Esophagus (tissue), 2 donors: ENCODE data around the gene FAM186B. TPM values are rescaled to one million over a fixed set of nuclear protein-coding genes. Genes with fewer than 3 reads are reported as not detected.

ENCODE experiments used
- H3K27ac ChIP-seq, 2 donors: one replicate each; pipeline ENCODE4 v1.5.1; 2013; ENCODE audit warnings: low read depth in 2 of 2, mild to moderate bottlenecking in 2 of 2, inconsistent platforms in 1 of 2, low read length in 1 of 2, moderate library complexity in 1 of 2
- H3K27me3 ChIP-seq, 2 donors: one replicate each; pipeline ENCODE4 v1.6.1; 2013; ENCODE audit warnings: low read length in 2 of 2, control low read depth in 1 of 2, mild to moderate bottlenecking in 1 of 2; ENCODE audit not compliant: insufficient read depth in 2 of 2, control insufficient read depth in 1 of 2
- H3K36me3 ChIP-seq, 2 donors: one replicate each; pipeline ENCODE4 v1.6.1; 2013; ENCODE audit warnings: low read length in 1 of 2; ENCODE audit not compliant: control insufficient read depth in 2 of 2, insufficient read depth in 2 of 2
- H3K4me1 ChIP-seq, 2 donors: one replicate each; pipeline ENCODE4 v1.6.1; 2013; ENCODE audit warnings: low read length in 1 of 2; ENCODE audit not compliant: control insufficient read depth in 2 of 2, insufficient read depth in 2 of 2
- H3K4me3 ChIP-seq, 2 donors: one replicate each; pipeline ENCODE4 v1.5.1; 2013; ENCODE audit warnings: low read length in 2 of 2, mild to moderate bottlenecking in 2 of 2, low read depth in 1 of 2, moderate library complexity in 1 of 2
- H3K9me3 ChIP-seq, 2 donors: one replicate each; pipeline ENCODE4 v1.6.1; 2013; ENCODE audit warnings: mild to moderate bottlenecking in 2 of 2, low read depth in 1 of 2, low read length in 1 of 2, moderate library complexity in 1 of 2; ENCODE audit not compliant: control insufficient read depth in 2 of 2, insufficient read depth in 1 of 2
- WGBS, 2 donors: extraction: QIAGEN DNeasy Blood & Tissue Kit; methylation state at CpG; one replicate each; pipeline ENCODE4 v1.1.7; 2013; 5-methylcytosine and 5-hydroxymethylcytosine counted together
- polyA plus RNA-seq, 2 donors: library from polyadenylated mRNA; stranded (reverse); fragments of 200-250 nt; gene quantifications; one replicate each; pipeline ENCODE4 v1.2.3, GENCODE V29; 2013
- donor health status: healthy with polysubstance abuse.
- donor health status: Bipolar disorder and iron deficiency.

The FAM186B gene
- polyA plus RNA-seq, 2 donors, result 0.08 to 0.09 TPM

DNA sequence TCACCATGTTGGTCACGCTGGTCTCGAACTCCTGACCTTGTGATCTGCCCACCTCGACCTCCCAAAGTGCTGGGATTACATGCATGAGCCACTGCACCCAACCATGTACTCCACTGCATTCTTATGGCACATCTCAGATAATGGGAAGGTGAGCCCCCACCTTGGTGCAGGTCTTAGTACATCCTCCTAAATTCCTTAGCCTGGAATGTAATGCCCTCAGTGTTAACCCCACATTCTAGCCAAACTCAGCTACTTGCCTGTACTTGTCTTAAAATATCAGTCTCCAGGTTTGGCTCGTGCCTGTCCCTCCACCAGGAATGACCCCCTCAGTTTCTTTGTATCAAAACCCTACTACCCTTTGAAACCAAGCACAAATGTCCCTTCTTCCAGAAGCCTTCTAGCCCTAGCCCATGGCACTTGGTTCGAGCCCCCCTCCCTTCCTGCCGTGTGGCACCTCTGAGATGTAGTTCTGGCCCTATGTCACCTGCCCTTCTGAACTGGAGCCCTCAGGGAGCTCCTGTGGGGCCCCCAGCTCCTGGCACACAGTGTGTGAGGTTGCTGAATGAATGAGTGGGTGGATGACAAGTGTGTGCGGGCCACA lies 58.2 kb downstream of the FAM186B start:
- no peaks in the 10 kb centered on the region for H3K36me3 ChIP-seq
- 64 to 74% methylated on average over 7 of the region's 7 CpGs for WGBS, 2 donors
- H3K27me3 ChIP-seq, result no peaks in the 10 kb centered on the region
- H3K27ac ChIP-seq, result no peak overlapping the region
- no peak overlapping the region for H3K4me3 ChIP-seq
- no peaks in the 10 kb centered on the region for H3K9me3 ChIP-seq
- H3K4me1 ChIP-seq, result peaks cover 0 to 11% of the 10 kb centered on the region in 2 donors

DNA sequence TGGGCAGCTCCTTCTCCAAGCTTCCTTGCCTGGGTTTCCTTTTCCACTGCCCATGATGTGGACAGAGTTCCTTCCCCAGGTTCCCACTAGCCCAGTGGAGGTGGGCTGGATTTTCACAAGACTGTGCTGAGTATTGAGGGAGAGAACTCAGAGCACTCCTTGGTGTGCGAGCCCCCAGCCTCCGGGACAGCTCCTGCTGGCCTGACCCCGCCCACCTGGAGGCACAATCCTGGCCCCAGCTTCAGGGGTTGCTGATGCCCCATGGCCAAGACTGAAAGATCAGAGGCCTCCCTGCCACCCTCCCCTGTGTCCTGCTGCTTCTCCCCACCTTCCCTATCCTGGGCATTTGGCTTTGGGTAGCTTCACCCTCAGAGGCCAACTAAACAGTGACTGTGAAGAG lies 59.0 kb downstream of the FAM186B start:
- no peaks in the 10 kb centered on the region for H3K27me3 ChIP-seq
- 64 to 83% methylated on average over 3 of the region's 3 CpGs for WGBS, 2 donors
- peaks cover 0 to 11% of the 10 kb centered on the region in 2 donors for H3K4me1 ChIP-seq
- H3K27ac ChIP-seq, result no peak overlapping the region
- no peaks in the 10 kb centered on the region for H3K9me3 ChIP-seq
- H3K4me3 ChIP-seq, result no peak overlapping the region
- H3K36me3 ChIP-seq, result no peaks in the 10 kb centered on the region

GRCh38 chr12:49545815-49546214 lies 59.6 kb downstream of the FAM186B start:
- Histone ChIP-seq H3K27ac (no peak overlapping the region), H3K27me3 (no peaks in the 10 kb centered on the region), H3K9me3 (no peaks in the 10 kb centered on the region), H3K4me3 (no peak overlapping the region), H3K4me1 (peaks cover 0 to 11% of the 10 kb centered on the region in 2 donors), H3K36me3 (no peaks in the 10 kb centered on the region)
- WGBS, 2 donors, result 83 to 84% methylated on average over 4 of the region's 4 CpGs

DNA sequence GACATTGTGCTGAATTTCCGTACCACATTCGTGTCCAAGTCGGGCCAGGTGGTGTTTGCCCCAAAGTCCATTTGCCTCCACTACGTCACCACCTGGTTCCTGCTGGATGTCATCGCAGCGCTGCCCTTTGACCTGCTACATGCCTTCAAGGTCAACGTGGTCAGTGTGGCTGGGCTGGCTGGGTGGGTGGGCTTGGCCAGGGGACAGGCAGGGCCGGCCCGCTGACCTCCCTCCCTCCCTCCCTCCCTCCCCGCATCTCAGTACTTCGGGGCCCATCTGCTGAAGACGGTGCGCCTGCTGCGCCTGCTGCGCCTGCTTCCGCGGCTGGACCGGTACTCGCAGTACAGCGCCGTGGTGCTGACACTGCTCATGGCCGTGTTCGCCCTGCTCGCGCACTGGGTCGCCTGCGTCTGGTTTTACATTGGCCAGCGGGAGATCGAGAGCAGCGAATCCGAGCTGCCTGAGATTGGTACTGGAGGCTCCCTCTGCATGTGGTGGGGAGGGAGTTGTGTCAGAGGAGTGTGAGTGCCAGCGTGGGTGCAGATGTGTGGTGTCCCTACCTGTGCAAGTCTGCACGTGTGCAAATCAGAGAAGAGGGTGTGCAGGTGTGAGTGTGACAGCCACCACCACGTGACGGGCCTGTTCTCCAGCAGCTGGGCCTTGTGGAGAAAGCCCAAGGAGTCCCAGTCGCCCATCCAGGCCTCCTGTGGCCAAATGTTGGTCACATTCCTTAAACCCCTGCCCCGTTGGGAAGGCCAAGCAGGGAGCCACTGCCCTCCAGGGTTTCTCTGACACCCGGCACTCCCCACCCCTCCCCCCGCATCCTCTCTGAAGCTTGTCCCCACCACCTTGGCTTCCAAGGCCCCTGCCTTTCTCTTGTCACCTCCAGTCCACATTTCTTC lies 61.3 kb downstream of the FAM186B start:
- no peak overlapping the region for H3K4me3 ChIP-seq
- H3K36me3 ChIP-seq, result no peaks in the 10 kb centered on the region
- H3K27me3 ChIP-seq, result peaks cover 0 to 5% of the 10 kb centered on the region in 2 donors
- 50 to 52% methylated on average over 37 to 39 of the region's 39 CpGs for WGBS, 2 donors
- H3K4me1 ChIP-seq, result peaks cover 0 to 7% of the 10 kb centered on the region in 2 donors
- H3K9me3 ChIP-seq, result no peaks in the 10 kb centered on the region
- H3K27ac ChIP-seq, result no peak overlapping the region

DNA sequence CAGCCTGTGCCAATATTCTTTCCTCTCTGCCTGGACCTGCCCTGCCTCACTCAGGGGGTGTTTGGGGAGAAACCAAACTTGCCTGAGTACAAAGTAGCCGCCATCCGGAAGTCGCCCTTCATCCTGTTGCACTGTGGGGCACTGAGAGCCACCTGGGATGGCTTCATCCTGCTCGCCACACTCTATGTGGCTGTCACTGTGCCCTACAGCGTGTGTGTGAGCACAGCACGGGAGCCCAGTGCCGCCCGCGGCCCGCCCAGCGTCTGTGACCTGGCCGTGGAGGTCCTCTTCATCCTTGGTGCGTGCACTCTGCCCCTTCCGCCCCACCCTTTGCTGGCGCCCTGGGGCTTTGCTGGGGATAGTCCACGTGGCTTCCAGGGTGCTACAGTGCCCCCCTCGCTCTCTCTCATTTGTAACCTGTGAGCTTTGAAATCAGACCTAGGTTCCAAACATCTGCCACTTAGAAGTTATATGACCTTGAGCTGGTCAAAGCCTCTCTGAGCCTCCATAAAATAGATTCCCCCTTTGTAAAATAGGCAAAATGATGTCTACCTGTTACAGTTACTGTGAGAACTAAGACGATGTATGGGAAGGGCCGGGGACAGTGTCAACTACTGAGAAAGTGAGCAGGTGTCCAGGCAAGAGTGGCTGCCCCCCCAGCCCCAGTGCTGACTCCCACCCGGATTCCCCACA lies 62.1 kb downstream of the FAM186B start:
- Histone ChIP-seq H3K36me3 (no peaks in the 10 kb centered on the region), H3K27me3 (peaks cover 0 to 5% of the 10 kb centered on the region in 2 donors), H3K4me1 (peaks cover 2% of the 10 kb centered on the region in 2 donors), H3K9me3 (no peaks in the 10 kb centered on the region), H3K27ac (no peak overlapping the region), H3K4me3 (no peak overlapping the region)
- WGBS, 2 donors, result 55 to 62% methylated on average over 20 of the region's 20 CpGs

- Histone ChIP-seq H3K4me1 (peaks cover 3 to 8% of the 10 kb centered on the region in 2 donors), H3K36me3 (no peaks in the 10 kb centered on the region), H3K9me3 (no peaks in the 10 kb centered on the region), H3K4me3 (no peak overlapping the region), H3K27ac (no peak overlapping the region), H3K27me3 (peaks cover 0 to 5% of the 10 kb centered on the region in 2 donors)
- 89 to 92% methylated on average over 15 of the region's 15 CpGs for WGBS, 2 donors
These were observed 62.8 kb downstream of the FAM186B start for GRCh38 chr12:49542592-49543160.

GRCh38 chr12:49541911-49542505 lies 63.4 kb downstream of the FAM186B start:
- whole genome bisulfite sequencing, 2 donors, result 86 to 87% methylated on average over 7 of the region's 7 CpGs
- no peaks in the 10 kb centered on the region for H3K36me3 ChIP-seq
- H3K4me1 ChIP-seq, result peaks cover 3 to 11% of the 10 kb centered on the region in 2 donors
- H3K4me3 ChIP-seq, result no peak overlapping the region
- H3K27ac ChIP-seq, result no peak overlapping the region
- H3K27me3 ChIP-seq, result peaks cover 0 to 5% of the 10 kb centered on the region in 2 donors
- H3K9me3 ChIP-seq, result no peaks in the 10 kb centered on the region

GRCh38 chr12:49541140-49541861 lies 64.1 kb downstream of the FAM186B start:
- no peaks in the 10 kb centered on the region for H3K36me3 ChIP-seq
- no peaks in the 10 kb centered on the region for H3K9me3 ChIP-seq
- no peak overlapping the region for H3K27ac ChIP-seq
- H3K27me3 ChIP-seq, result peaks cover 0 to 5% of the 10 kb centered on the region in 2 donors
- 74 to 77% methylated on average over 18 of the region's 18 CpGs for WGBS, 2 donors
- H3K4me3 ChIP-seq, result no peak overlapping the region
- H3K4me1 ChIP-seq, result peaks cover 3 to 11% of the 10 kb centered on the region in 2 donors
